K562 (cell line): Measurements from ENCODE around the gene KLK1. TPM values are rescaled to one million over a fixed set of nuclear protein-coding genes. Genes with fewer than 3 reads are reported as not detected.

Source experiments
- ATAC-seq: fragments of 200-7000 bp; cut with Tn5 transposase; 3 replicates; pipeline ENCODE4 v1.9.1; 2020; ENCODE audit warnings: moderate library complexity
- BruUV-seq: library from RNA; stranded (reverse); fragments of 400-500 nt; replicated peaks from 2 replicates; lab custom pipeline; 2021; lab: Mats Ljungman, UMichigan
- CTCF ChIA-PET: fragments of 300-600 bp; formaldehyde crosslinking; extraction: SDS; loops from one replicate; lab custom pipeline; 2021; ENCODE audit warnings: low intra/inter-chr PET ratio; lab: Yijun Ruan, JAX
- POLR2A ChIA-PET: fragments of 300-600, 350-650 bp; sonication (Branson Sonifier 250); formaldehyde crosslinking; extraction: SDS; loops from one replicate; lab custom pipeline; 2021; ENCODE audit warnings: antibody characterized with exemption, inconsistent platforms; lab: Yijun Ruan, JAX
- DNase-seq, 4 experiments: peaks; one replicate each; pipeline versions ENCODE4 v3.0.0 to v3.0.0-alpha.2; 2011 to 2018; ENCODE audit warnings: low spot score in 3 of 4, mixed read lengths in 3 of 4; ENCODE audit errors: extremely low read depth in 1 of 4
- FAIRE-seq: peaks from 2 replicates; lab custom pipeline; 2011; peaks lifted over from hg19 to GRCh38; lab: Jason Lieb, UNC
- H2AFZ ChIP-seq: 2 replicates; pipeline ENCODE4 v1.6.0; 2011; ENCODE audit warnings: low read depth, low read length, control low read depth, inconsistent platforms
- H3K27ac ChIP-seq: fragments of 200-600 bp; 3 replicates; pipeline ENCODE4 v1.8.0; 2011; ENCODE audit warnings: low read depth, mild to moderate bottlenecking, control low read depth, inconsistent platforms, low read length, moderate library complexity, mixed read lengths; ENCODE audit errors: extremely low read depth
- H3K27me3 ChIP-seq, 2 experiments: fragments of 300-600 bp in 1 of 2; 2 replicates in 1 of 2; 3 replicates in 1 of 2; pipeline versions ENCODE4 v1.6.0 to v1.8.0; 2011; ENCODE audit warnings: inconsistent platforms in 2 of 2, low read length in 2 of 2, mild to moderate bottlenecking in 1 of 2, mixed read lengths in 1 of 2, moderate library complexity in 1 of 2; ENCODE audit not compliant: control insufficient read depth in 2 of 2, insufficient read depth in 2 of 2
- H3K36me3 ChIP-seq: fragments of 300-600 bp; 3 replicates; pipeline ENCODE4 v1.8.0; 2011; ENCODE audit warnings: mild to moderate bottlenecking, low read length, inconsistent platforms; ENCODE audit not compliant: control insufficient read depth, insufficient read depth
- H3K4me1 ChIP-seq, 2 experiments: fragments of 200-600 bp in 1 of 2; replicated peaks in 1 of 2; 2 replicates in 1 of 2; 3 replicates in 1 of 2; pipeline versions ENCODE4 v1.5.1 to v1.8.0; 2011; ENCODE audit warnings: inconsistent platforms in 2 of 2, low read length in 2 of 2, mild to moderate bottlenecking in 1 of 2, mixed read lengths in 1 of 2, moderate library complexity in 1 of 2; ENCODE audit not compliant: control insufficient read depth in 2 of 2, insufficient read depth in 2 of 2
- H3K4me2 ChIP-seq: 2 replicates; pipeline ENCODE4 v1.6.1; 2011; ENCODE audit warnings: low read length, control low read depth, inconsistent platforms, mixed read lengths; ENCODE audit not compliant: insufficient read depth
- H3K4me3 ChIP-seq: fragments of 200-600 bp; sonication (generic), shearing (Covaris generic); 2 replicates; pipeline ENCODE4 v1.5.1; 2016; ENCODE audit warnings: control low read depth, inconsistent platforms
- H3K79me2 ChIP-seq: fragments of 200-600 bp; 3 replicates; pipeline ENCODE4 v1.8.0; 2011; ENCODE audit warnings: low read length, inconsistent platforms; ENCODE audit not compliant: control insufficient read depth, insufficient read depth
- H3K9ac ChIP-seq, 2 experiments: 2 replicates each; pipeline versions ENCODE4 v1.6.0 to v1.6.1; 2011; ENCODE audit warnings: low read depth in 2 of 2, low read length in 2 of 2, control low read depth in 1 of 2, inconsistent platforms in 1 of 2, mild to moderate bottlenecking in 1 of 2, mixed read lengths in 1 of 2; ENCODE audit not compliant: insufficient read depth in 1 of 2
- H3K9me1 ChIP-seq: one replicate; pipeline ENCODE4 v1.6.0; 2011; ENCODE audit warnings: inconsistent platforms, mild to moderate bottlenecking, low read length, moderate library complexity; ENCODE audit not compliant: control insufficient read depth, insufficient read depth
- H3K9me3 ChIP-seq: replicated peaks from 2 replicates; pipeline ENCODE4 v1.5.1; 2011; ENCODE audit warnings: low read depth, low read length, inconsistent platforms; ENCODE audit not compliant: control insufficient read depth, insufficient read depth
- H4K20me1 ChIP-seq: replicated peaks from 2 replicates; pipeline ENCODE4 v1.6.1; 2011; ENCODE audit warnings: low read length, inconsistent platforms, mixed read lengths; ENCODE audit not compliant: control insufficient read depth, insufficient read depth
- ZNF174 ChIP-seq: fragments of 250-450 bp; sonication (Bioruptor Pico); IDR thresholded peaks from 2 replicates; pipeline ENCODE4 v1.4.0; 2020; ENCODE audit warnings: mild to moderate bottlenecking
- WGBS: fragments of 100-300 bp; shearing (Covaris generic); methylation state at CpG from one replicate; pipeline ENCODE4 v1.1.6; 2016; ENCODE audit warnings: low coverage, mixed read lengths; ENCODE audit not compliant: insufficient coverage; ENCODE audit errors: missing lambda C conversion rate; 5-methylcytosine and 5-hydroxymethylcytosine counted together
- in situ Hi-C: fragments of 300-500 bp; cut with MboI; formaldehyde crosslinking; loops from 4 replicates; pipeline ENCODE4 v1.15.0; 2018; ENCODE audit warnings: inconsistent platforms, mixed read lengths
- intact Hi-C: fragments of 100-400 bp; cut with micrococcal nuclease; formaldehyde crosslinking; loops from 2 replicates; pipeline ENCODE4 v1.14.2; 2022
- polyA plus RNA-seq, 8 experiments: library from polyadenylated mRNA; depleted of rRNA in 4 of 8; stranded (reverse) in 5 of 8; unstranded in 3 of 8; fragments of >200 nt; fragmentation: Nextera tagmentation in 2 of 8; fragmentation: Illumina TruSeq in 1 of 8; extraction: Ambion mirVana in 2 of 8; extraction: Trizol in 1 of 8; gene quantifications; 2 replicates each; pipeline versions ENCODE4 v1.2.1 to v1.2.3, GENCODE V29; 2011 to 2014; ENCODE audit warnings: inconsistent platforms in 1 of 8, missing spikeins in 1 of 8
- total RNA-seq, 7 experiments: library from RNA; depleted of rRNA in 6 of 7; stranded (reverse); fragments of >200 nt in 6 of 7; fragmentation: Illumina TruSeq in 2 of 7; extraction: Trizol in 2 of 7; gene quantifications; 2 replicates each; pipeline versions ENCODE4 v1.2.1 to v1.2.3, GENCODE V29; 2011 to 2021; ENCODE audit warnings: low replicate concordance in 1 of 7
- TF ChIP-seq, protein P1 (sequence below): fragments of 450-650 bp; IDR thresholded peaks from 2 replicates; pipeline ENCODE4 v1.6.1; 2018; ENCODE audit not compliant: partially characterized antibody

The KLK1 gene
- total and polyA plus RNA-seq, 9 of the 15 experiments (the other 6 are each of a cell fraction or from before 2014, with no cell fraction given), result 0.87 to 15.4 (median 9.1) TPM

DNA sequence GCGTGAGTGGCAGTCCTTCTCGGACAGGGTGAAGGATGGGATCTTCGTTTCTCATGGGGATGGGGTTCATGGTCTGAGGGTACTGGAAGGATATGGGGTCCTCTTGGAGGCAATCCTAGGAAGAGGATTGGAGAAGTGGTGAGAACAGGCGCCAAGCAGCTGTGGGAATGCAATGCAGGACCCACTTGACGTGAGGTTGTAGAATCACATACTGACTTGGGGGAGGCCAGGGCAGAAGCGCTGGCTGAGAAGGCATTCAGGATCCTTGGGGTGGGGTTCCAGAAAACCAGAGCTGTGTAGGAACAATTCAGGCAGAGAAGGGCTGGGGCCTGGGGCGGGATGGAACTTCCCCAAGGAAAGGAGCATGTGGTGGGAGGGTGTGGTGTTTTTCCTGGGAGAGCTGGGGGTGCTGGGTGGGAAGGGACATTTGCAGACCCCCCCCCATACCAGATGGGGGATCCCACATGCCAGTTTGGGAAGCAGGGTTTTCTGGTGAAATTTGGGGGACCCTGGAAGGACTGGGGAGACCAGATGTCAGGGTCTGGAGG, 852 bp downstream of the KLK1 start:
- H4K20me1 ChIP-seq, result no peaks in the 10 kb centered on the region
- peaks cover 2% of the 10 kb centered on the region for H3K9me1 ChIP-seq
- 0 out of 3 replicates have a peak, but pooled peaks cover 6% of the 10 kb centered on the region for H3K79me2 ChIP-seq
- BruUV-seq, result no TSS peak
- H3K36me3 ChIP-seq, result no peaks in the 10 kb centered on the region
- TF ChIP-seq, protein P1, sequence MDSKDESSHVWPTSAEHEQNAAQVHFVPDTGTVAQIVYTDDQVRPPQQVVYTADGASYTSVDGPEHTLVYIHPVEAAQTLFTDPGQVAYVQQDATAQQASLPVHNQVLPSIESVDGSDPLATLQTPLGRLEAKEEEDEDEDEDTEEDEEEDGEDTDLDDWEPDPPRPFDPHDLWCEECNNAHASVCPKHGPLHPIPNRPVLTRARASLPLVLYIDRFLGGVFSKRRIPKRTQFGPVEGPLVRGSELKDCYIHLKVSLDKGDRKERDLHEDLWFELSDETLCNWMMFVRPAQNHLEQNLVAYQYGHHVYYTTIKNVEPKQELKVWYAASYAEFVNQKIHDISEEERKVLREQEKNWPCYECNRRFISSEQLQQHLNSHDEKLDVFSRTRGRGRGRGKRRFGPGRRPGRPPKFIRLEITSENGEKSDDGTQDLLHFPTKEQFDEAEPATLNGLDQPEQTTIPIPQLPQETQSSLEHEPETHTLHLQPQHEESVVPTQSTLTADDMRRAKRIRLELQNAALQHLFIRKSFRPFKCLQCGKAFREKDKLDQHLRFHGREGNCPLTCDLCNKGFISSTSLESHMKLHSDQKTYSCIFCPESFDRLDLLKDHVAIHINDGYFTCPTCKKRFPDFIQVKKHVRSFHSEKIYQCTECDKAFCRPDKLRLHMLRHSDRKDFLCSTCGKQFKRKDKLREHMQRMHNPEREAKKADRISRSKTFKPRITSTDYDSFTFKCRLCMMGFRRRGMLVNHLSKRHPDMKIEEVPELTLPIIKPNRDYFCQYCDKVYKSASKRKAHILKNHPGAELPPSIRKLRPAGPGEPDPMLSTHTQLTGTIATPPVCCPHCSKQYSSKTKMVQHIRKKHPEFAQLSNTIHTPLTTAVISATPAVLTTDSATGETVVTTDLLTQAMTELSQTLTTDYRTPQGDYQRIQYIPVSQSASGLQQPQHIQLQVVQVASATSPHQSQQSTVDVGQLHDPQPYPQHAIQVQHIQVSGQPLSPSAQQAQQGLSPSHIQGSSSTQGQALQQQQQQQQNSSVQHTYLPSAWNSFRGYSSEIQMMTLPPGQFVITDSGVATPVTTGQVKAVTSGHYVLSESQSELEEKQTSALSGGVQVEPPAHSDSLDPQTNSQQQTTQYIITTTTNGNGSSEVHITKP, result peak; percentile 90
- TF ChIP-seq ZNF174, result no peak
- H3K4me3 ChIP-seq, result no peak overlapping the region
- CTCF ChIA-PET, result no interaction called here
- ATAC-seq, result no peak
- H2AFZ ChIP-seq, result peak overlapping the region; percentile 74
- no peak overlapping the region for H3K27ac ChIP-seq
- H3K4me1 ChIP-seq, result peaks cover 57 to 75% of the 10 kb centered on the region in 2 experiments
- POLR2A ChIA-PET, result interaction anchor here (0.9 to 8.6 kb wide), 2 partner anchors 19 to 32 kb away, joined by 4 to 70 read pairs; no protein-coding TSS in a partner anchor
- in situ Hi-C loops (no loop called here), intact Hi-C loops (no loop called here)
- peak overlapping the region; percentile 53; the same call in 1 of the 2 replicates for H3K4me2 ChIP-seq
- no peaks in the 10 kb centered on the region for H3K9me3 ChIP-seq
- DNase-seq, result no peak
- no peak for FAIRE-seq
- whole genome bisulfite sequencing, result 73% methylated on average over 6 of the region's 7 CpGs
- peak overlapping the region; percentile 24 to 47; a peak in 2 of 4 replicates for H3K9ac ChIP-seq
- peaks cover 0 to 9% of the 10 kb centered on the region in 2 experiments; a peak in 2 of 5 replicates for H3K27me3 ChIP-seq
